DMS79 treated with DMSO at 0.1 percent for 48 hours (cell line): ENCODE results near the gene PLA2G4B.

Source experiments
- DNase-seq: peaks from one replicate; lab custom pipeline; 2025; lab: John Stamatoyannopoulos, UW

PLA2G4B gene

DNA sequence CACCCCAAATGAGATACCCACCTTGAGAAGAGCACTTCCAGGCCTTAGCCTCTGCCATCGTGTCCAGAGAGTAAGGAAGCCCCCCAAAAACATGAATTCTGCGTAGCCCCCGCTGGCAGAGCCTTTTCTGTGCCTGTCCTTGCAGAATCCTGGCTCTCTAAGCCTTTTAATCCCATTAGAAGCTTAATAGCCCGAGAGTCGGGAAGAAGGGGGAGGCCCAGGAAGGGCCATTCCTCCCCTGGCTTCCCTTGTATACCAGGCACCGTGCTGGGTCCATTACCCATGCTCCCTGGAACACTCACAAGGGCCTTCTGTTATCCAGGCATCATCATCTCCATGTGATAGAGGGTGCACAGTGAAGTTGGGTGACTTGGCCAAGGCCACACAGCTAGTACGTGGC is 48.1 kb downstream of the PLA2G4B start:
- DNase-seq, result no peak

DNA sequence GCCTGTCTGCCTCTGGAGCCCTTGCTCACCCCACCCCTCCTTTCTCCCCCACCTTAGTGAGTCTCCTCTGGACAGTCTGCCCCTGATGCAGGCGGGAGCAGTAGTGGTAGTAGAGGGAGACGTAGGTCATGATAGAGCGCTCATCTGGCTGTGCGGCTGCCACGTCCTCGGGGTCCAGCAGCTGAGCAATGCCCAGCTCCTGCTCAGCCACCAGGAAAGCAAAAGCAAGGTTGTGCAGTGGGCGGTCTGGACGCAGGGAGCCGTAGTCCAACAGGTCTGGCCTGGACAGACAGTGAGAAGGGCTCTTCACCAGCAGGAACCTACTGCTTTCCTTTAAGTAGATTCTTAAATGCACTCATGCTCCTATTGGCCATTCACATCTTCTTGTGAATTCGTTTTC is 48.5 kb downstream of the PLA2G4B start:
- DNase-seq, result no peak

DNA sequence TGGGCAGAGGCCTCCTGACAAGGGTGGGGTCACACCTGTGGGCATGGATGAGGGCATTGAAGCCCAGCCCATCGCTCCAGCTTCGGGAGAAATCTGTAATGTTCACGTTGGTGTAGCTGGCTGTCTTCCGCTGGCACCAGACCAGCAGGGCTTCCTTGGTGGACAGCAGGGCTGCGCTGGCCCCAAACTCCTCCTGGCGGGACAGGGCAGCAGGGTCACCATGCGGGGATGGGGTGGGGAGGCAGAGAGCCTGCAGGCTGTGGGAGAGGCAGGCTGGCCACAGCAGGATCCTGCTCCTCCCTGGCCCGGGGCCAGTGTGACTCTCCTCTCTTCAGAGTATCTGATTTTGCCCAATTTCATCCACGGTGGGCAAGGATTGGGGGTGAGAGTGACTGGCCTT is 49.2 kb downstream of the PLA2G4B start:
- DNase-seq, result no peak

DNA sequence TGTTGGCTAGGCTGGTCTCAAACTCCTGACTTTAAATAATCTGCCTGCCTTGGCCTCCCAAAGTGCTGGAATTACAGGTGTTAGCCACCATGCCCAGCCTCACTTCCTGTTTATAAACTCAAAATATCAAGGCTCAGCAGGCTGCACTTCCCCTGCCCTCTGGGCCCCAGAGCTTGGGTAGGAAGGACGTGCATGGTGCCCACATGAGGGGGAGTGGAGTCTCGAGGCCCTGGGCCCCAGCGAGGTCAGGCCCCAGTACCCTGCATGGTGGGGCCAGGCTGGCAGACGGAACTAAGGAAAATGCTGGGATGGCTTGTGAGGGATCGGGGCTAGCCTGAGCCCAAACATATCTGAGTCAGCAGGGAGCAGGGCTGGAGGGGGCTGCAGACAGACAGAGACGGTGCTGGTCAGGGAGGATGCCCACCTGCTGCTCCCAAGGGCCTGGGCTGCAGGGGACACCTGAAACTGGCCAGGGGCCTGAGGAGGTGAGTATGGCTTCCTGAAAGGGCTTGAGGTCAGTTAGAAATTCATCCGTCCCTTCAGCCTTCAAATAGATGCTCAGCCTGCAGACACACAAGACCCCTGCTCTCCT is 50.1 kb downstream of the PLA2G4B start:
- no peak for DNase-seq

DNA sequence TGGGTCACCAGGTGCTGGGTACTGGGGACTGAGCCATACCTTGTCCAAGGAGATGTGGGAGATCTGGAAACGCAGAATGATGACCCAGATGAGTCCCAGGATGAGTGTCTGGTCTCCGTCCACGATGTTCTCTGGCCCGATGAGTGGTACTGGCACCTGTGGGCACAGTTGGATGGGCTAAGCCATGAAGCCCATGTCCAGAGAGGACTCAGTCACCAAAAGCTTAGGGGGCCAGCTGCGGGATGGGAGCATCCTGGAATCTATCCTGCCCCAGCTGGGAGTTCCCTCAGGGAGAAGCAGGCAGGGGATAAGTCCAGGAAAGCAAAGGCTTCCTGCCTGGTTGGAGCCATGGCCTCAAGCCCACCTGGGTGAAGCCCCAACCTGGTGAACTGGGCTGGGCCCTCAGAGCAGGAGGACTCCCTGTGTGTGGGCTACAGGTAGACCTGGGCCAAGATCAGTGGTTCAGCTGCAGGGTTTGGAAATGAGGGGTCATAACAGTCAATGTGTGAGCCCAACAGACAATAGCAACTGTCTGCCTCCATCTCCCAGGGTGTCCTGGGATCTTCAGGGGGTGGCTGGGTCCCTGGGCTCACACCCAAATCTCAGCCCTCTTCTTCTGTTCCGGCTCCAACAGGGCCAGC is 51.5 kb downstream of the PLA2G4B start:
- no peak for DNase-seq

DNA sequence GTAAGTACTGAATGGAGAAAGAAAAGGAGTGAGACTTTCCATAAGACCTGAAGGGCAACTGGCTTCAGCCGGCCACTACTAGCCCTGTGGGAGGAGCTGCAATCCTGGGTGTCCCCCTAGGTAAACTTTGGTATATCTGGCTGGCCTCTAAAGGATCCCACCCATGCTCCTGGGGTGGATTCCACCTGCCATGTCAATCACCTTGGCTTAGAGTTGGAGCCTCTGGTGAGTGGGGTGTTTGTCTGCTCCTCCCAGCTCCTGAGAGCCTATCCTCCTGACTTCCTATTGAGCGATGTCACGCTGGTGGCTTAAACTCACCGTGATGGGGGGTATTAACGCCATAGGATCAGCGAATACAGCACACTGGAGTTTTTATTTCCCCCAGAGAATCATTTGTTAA is 52.6 kb downstream of the PLA2G4B start:
- DNase-seq, result no peak

DNA sequence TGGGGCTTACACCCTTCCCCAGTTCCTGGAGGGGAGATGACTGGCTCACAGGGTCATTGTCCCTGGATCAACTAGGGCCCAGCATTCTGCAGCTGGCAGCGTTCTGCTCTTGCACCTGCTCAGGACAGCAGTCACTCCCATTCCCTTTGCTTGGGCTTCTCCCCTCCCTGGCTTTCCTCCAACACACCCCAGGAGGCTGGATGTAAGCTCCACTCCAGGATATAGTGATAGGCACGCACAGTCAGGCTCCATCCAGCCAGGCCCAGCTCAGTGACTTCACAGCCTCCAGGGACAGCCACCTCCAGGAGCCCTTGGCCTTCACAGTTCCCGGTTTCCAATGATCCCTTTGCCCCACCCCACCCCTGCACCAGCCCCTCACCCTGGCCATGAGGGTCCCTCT is 53.3 kb downstream of the PLA2G4B start:
- DNase-seq, result peak; percentile 60

DNA sequence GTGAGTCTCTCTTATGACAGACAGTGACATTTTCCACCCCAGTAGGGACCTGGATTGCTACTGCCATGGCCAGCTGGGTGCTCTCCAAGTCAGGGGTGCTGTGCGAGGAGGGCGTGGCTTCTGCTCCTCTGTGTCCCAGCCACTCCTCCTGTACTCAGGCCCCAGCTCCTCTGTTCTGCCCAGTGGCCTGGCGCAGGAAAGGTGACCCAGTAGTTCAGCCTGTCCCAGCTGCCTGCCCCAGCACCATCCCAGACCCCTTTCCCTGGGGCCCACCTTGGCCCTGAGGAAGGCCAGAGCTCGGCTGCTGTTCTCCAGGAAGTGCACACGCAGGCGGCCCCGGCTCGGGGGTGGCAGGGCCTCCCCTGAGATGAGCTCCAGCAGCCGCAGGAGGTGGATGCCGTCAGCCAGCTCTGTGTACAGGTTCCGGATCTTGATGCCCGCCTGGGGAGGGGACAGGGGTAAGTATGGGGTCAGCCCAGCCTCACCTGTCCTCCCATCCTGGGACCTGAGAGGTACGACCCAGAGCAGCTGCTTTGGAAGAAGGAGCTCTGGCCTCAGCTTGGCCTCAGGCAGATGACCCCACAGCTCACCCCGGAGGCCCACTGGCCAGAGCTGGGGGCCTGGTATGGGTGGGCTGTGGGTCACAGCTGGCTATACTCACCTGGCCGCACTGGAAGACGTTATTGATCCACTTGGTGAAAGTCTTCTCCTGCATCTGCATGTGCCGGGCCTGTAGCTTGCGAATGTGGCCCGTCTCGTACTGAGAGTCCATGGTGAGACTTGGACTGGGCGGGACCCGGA is 54.2 kb downstream of the PLA2G4B start:
- no peak for DNase-seq

DNA sequence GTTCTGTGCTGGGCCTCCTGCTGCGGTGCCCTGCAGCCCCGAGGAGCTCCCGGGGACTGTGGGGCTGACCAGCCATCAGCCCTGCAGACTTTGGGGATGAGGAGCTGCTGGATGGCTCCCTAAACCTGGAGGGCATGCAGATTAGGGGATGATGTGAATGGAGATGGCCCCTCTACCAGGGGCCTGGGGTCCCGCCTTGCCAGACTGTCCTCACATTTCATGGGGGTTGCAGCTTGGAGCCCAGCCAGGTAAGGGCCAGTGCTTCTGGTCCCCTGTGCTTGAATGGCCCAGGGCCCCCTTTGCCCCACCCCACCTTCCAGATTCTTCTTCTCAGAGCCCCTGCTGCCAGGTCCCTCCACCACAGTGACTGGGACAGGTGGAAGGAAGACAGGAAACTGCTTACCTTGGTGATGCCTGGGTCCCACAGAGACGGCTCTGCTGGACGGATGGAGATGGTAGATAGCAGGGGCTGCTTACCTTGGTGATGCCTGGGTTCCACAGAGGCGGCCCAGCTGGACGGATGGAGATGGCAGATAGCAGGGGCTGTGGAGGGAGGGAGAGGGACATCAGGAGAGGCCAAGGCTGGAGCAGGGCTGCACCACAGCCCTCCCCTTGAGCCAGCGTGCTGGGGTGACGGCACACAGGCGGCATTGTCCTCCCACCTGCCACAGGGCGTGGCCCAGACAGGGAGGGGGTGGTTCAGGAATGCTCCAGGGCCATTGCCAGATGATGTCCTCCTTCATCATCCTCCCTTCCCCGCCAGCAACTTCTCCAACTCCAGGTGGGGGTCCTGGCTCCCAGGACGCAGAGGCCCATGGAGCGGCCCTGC is 55.0 kb downstream of the PLA2G4B start, which contains the start of gene SPTBN5:
SPTBN5 (minus strand) TSS at position 632 of the 829 bp plus-strand sequence; CDS start at position 76, 556 bp downstream.
- DNase-seq, result no peak

DNA sequence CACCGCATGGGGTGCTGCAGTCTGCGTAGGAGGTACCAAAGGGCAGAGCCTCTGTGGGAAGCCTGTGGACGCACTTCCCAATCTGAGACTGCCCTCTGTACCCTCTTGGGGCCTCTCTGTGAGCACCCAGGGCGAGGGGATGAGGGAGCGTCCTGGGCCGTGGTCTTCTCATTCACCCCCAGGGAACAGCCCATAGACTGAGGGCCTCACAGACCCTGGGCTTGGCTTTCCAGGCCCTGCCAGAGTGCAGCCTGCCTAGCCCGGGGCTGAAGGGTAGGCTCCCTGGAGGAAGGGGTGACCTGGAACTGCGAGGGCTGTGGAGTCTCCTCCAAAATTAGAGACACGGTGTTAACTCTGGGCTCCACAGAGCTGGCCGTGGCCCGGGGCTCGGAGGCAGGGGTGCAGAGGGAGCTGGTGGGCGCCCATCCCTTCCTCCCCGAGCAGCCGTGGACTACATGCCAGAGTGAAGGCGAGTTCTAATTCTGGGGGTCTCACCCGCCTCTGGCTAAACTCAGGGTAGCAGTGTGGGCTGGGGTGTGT is 55.7 kb downstream of the PLA2G4B start:
- no peak for DNase-seq

DNA sequence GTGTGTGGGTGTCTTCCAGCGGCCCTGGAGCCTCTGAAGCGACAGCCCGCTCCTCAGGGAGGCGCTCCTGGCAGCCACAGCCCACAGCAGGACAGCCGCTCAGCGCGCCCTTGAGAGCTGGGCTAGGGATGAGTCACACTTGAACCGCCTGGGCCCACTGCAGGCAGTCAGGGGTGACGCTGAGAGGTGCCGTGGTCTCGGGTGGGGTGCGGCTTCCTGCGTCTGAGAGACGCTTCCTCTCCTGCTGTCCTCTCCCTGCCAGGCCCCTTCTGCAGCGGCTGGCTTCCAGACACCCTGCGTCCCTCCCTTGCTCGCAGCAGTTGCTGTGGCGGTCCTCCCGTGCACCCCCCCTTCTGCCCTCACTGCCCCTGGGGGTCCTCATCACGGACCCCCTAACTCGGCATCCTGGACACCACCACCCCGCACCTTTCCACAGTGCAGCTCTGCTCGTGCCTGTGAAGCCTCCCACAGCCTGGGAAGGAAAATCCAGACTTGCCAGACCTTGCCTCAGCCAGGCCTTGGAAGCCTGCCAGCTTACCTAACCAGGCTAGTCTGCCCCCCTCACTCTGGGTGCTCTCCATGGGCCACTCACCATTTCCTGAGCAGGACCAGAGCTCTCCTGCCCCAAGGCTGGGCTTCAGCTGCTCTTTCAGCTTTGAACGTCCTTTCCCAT is 56.3 kb downstream of the PLA2G4B start:
- DNase-seq, result peak; percentile 55

DNA sequence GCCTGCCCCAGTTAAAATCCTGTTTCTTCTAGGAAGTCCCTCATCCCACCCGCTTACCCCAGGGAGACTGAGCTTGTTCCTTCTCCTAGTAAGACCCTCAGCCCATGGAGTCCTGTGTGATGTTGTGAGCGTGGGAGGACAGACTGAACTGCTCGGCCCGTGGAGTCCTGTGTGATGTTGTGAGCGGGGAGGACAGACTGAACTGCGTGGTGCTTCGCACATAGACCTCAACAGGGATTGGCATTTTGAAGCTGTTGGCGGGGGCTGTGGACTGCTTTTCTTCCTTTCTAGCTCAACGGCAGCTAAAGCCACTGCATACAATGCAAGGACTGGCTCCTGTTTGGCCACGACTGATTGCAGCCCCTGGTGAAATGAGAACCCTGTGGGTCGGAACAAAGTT is 56.8 kb downstream of the PLA2G4B start:
- no peak for DNase-seq

DNA sequence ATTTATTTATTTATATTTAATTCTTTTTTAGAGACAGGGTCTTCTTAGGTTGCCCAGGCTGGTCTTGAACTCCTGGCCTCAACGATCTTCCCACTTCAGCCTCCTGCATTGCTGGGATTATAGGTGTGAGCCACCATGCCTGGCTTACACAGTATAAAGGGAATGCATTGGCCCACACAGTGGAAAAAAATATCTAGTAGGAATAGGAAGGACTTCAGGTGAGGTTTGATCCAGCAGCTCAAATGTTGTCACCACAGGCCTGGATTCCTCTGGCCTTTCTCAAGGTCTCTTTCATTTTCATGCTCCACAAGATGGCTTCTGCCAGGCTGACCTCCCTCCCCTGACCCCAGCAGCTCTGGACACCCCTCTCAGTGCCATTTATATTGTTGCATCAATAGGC is 57.3 kb downstream of the PLA2G4B start:
- no peak for DNase-seq

DNA sequence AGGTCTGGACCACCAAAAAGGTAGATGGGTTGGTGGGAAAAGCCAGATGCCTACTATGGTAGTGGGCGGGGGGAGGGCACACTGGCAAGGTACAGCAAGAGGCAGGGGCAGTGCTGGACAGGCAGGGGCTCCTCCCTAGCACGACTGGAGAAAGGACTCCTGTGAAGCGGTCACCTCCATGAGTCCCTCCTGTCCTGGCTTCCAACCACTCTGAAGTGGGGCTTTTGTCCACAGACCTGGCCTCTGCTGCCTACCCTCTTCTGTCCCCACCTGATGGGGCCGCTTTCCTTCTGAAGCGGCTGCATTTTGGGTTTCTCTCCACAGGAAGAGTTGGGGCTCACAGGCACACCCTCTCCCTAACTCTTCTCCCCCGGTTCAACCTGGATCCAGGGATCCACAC is 57.9 kb downstream of the PLA2G4B start:
- no peak for DNase-seq

DNA sequence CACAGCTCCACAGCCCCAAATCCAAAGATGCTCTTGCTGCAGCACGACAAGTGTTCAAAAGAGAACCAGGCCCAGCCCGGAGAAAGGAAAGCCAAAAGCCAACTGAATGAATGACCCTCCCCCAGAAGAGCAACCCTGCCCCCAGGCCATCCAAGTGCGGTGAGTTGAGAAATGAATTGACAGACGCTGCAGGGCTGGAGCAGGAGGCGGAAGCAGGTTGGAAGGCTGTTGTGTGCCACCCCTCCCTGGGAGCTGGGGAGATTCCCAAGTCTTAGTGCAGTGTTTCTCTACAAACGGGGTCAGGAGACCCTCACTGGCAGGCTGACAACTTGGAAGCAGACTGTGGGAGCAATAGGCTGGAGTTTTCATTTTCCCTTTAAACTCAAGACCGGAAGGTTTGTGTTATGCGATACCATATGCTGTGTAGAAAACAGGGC is 58.7 kb downstream of the PLA2G4B start:
- no peak for DNase-seq
